BLaER1 treated with 17β-estradiol and CSF1 and Interleukin-3, amounts not matched to agents 10 nM and 100 nM (cell line): ENCODE results near the gene ENOX1.

ENCODE experiments used
- H3K27ac ChIP-seq, 11 experiments: shearing (Covaris generic); formaldehyde crosslinking; 2 replicates each; pipeline ENCODE4 v1.8.1; 2022
- H3K27me3 ChIP-seq, 11 experiments: shearing (Covaris generic); formaldehyde crosslinking; 2 replicates each; pipeline ENCODE4 v1.8.1; 2022
- H3K36me3 ChIP-seq, 11 experiments: shearing (Covaris generic); formaldehyde crosslinking; 2 replicates each; pipeline ENCODE4 v1.8.1; 2022
- H3K4me1 ChIP-seq, 10 experiments: shearing (Covaris generic); formaldehyde crosslinking; 2 replicates each; pipeline ENCODE4 v1.8.1; 2022
- H3K4me2 ChIP-seq, 11 experiments: shearing (Covaris generic); formaldehyde crosslinking; 2 replicates each; pipeline ENCODE4 v1.8.1; 2022
- H3K4me3 ChIP-seq, 10 experiments: shearing (Covaris generic); formaldehyde crosslinking; 2 replicates each; pipeline ENCODE4 v1.8.1; 2022
- H3K9ac ChIP-seq, 11 experiments: shearing (Covaris generic); formaldehyde crosslinking; 2 replicates each; pipeline ENCODE4 v1.8.1; 2022
- H3K9me3 ChIP-seq, 11 experiments: shearing (Covaris generic); formaldehyde crosslinking; replicated peaks in 1 of 11; 2 replicates each; pipeline ENCODE4 v1.8.1; 2022
- H4K20me1 ChIP-seq, 11 experiments: shearing (Covaris generic); formaldehyde crosslinking; 2 replicates each; pipeline ENCODE4 v1.8.1; 2022
- Cebpa-rat ChIP-seq, 11 experiments: shearing (Covaris generic); IDR thresholded peaks; 2 replicates each; pipeline ENCODE4 v1.8.1; 2022

Gene ENOX1

DNA sequence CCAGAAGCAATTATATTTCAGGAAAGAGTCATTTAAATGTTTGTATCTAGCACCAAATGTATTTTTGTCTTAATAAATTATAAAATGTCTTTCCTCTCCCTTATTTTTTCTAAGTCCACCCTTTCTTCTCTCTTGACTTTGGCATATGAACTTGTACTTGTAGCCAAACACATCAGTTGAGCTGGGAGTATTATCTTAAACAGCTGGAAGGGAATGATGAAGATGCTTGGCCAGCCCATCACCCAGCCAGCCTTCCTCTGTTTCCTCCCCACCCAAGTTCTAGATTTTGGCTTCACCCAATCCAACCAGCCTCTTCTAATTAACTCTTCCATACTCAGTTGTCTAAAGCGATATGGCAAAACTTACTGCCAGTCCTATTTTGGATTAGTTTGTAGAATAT lies 272.5 kb downstream of the ENOX1 start:
- H3K36me3 ChIP-seq: no peaks in the 10 kb centered on the region
- no peak overlapping the region for H3K9ac ChIP-seq
- H3K27me3 ChIP-seq: no peaks in the 10 kb centered on the region
- no peaks in the 10 kb centered on the region for H3K4me1 ChIP-seq
- no peaks in the 10 kb centered on the region for H4K20me1 ChIP-seq
- no peak overlapping the region for H3K27ac ChIP-seq
- H3K4me3 ChIP-seq: no peak overlapping the region
- no peak overlapping the region for H3K4me2 ChIP-seq
- H3K9me3 ChIP-seq: no peaks in the 10 kb centered on the region
- TF ChIP-seq Cebpa-rat (IDR thresholded peaks at IDR 0.05): no peak

DNA sequence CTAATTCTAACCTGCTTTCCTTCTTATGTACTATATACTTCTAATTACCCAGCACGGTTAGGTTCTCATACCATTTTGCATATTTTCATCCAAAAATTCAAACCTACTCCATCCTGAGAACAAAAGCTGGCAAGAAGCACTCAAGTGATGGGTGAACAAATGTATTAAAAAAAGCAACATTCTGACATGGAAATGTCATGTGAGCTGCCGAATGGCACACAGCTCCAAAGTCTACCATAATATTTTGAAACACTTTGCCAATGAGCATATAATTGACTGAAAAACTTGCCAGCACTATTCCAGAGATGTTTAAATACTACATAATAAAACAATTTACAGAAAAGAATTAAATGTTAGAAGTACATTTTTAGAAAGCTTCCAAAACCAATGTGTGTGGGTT lies 274.6 kb downstream of the ENOX1 start:
- Histone ChIP-seq H3K27me3 (no peaks in the 10 kb centered on the region), H4K20me1 (no peaks in the 10 kb centered on the region), H3K27ac (no peak overlapping the region), H3K4me1 (no peaks in the 10 kb centered on the region), H3K9ac (no peak overlapping the region), H3K4me2 (no peak overlapping the region), H3K9me3 (no peaks in the 10 kb centered on the region), H3K36me3 (no peaks in the 10 kb centered on the region), H3K4me3 (no peak overlapping the region)
- no peak for TF ChIP-seq Cebpa-rat (IDR thresholded peaks at IDR 0.05)

DNA sequence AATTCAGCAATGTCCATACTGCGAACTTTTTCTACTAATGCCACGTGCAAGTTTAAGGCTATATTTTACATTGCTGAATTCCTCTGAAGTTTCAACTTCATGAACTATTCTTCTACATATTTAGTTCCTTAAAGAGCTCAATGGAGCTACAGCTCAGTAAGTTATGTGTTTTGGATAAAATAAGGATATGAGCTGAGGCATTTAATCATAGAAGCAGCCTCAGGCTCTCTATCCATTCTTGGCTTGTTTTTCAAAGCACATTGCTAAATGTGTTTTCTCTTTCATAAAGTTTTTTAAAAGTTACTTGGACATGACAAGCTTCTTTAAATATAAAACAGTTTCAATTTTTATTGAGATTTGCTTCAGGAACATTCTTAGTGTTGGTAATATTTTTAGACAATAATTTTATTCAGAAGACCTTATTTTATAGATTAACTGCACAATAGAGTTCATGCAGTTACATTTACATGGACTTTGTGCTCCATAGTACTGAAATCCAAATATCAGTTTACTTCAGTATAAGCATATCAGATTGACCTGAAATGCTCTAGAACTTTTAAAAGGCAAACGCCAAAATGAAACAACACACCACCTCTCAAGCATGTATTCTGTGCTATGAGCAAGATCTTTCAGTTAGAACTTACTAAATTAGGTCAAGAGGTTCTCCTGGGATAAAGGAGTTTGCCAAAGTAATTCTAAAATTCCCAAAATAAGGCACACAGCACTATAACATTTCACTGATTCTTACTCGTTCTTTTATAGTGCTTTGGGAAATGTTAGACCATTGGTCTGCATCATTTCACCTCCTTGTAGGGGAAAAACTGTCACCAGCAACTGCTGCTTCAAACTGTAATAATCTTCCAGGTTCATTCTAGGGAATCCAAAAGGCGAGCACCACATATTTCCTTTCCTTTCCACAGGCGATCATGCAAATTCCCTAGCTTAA lies 275.5 kb downstream of the ENOX1 start:
- Histone ChIP-seq H3K4me1 (no peaks in the 10 kb centered on the region), H3K27me3 (no peaks in the 10 kb centered on the region), H3K9me3 (no peaks in the 10 kb centered on the region), H3K4me2 (no peak overlapping the region), H3K36me3 (no peaks in the 10 kb centered on the region), H3K9ac (no peak overlapping the region), H3K27ac (no peak overlapping the region), H3K4me3 (no peak overlapping the region), H4K20me1 (no peaks in the 10 kb centered on the region)
- no peak for TF ChIP-seq Cebpa-rat (IDR thresholded peaks at IDR 0.05)

DNA sequence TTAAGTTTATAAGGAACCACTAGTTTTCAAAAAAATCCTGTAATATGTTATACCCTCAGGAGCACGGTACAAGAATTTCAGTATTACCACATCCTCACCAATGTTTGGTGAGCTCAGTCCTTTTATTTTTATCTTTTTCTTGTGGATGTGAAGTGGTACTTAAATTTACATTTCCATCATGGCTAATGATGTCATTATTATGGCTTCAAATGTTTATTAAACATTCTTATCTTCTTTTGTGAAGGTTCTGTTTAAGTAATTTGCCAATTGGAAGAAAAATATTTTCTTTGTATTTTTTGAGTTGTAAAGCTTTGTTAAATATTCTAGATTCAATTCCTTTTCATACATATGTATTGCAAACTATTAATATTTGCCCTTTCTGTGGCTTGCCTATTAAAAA lies 291.0 kb downstream of the ENOX1 start:
- no peak overlapping the region for H3K27ac ChIP-seq
- no peaks in the 10 kb centered on the region for H4K20me1 ChIP-seq
- TF ChIP-seq Cebpa-rat (IDR thresholded peaks at IDR 0.05): no peak
- H3K9me3 ChIP-seq: peaks cover 0 to 39% (median 5%) of the 10 kb centered on the region in 11 experiments; a peak in 11 of 22 replicates
- no peaks in the 10 kb centered on the region for H3K4me1 ChIP-seq
- H3K36me3 ChIP-seq: no peaks in the 10 kb centered on the region
- H3K4me3 ChIP-seq: no peak overlapping the region
- no peak overlapping the region for H3K9ac ChIP-seq
- no peak overlapping the region for H3K4me2 ChIP-seq
- no peaks in the 10 kb centered on the region for H3K27me3 ChIP-seq

DNA sequence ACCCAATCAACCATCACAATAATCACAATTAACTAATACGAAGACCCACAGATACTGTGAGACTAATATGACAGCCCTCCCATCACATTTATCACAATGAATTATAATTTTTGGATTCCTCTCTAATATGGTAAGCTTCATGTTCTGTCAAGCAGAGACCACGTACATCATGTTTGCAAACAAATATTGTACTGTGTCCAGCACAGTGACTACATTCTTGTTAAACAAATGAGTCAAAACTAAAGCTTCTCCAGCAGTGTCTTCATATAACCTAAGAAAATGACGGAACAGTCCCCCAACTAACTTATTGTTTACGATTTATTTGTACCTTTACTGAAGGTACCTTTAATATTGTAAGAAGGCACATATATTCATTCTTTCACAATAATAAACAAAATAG lies 292.6 kb downstream of the ENOX1 start:
- TF ChIP-seq Cebpa-rat (IDR thresholded peaks at IDR 0.05): no peak
- H3K27ac ChIP-seq: no peak overlapping the region
- no peaks in the 10 kb centered on the region for H3K27me3 ChIP-seq
- H4K20me1 ChIP-seq: no peaks in the 10 kb centered on the region
- H3K4me3 ChIP-seq: no peak overlapping the region
- no peaks in the 10 kb centered on the region for H3K4me1 ChIP-seq
- no peaks in the 10 kb centered on the region for H3K36me3 ChIP-seq
- no peak overlapping the region for H3K4me2 ChIP-seq
- peaks cover 0 to 37% (median under 1%) of the 10 kb centered on the region in 11 experiments; a peak in 9 of 22 replicates for H3K9me3 ChIP-seq
- no peak overlapping the region for H3K9ac ChIP-seq

DNA sequence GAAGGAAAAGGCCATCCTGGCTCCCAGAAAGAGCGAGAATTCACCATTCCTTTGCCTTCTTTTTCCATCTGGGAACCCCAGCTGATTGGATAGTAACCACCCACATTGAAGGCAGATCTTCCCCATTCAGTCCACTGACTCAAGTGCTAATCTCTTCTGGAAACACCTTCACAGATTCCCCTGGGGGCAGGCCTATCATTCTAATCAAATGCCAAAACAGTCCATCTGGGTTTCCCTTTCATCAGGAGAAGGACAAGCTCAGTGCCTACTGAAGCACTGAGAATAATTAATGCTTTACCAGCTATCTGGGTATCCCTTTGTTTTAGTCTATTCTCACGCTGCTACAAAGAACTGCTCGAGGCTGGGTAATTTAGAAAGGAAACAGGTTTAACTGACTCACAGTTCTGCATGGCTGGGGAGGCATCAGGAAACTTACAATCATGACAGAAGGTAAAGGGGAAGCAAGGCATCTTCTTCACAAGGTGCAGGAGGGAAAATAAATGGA lies 293.2 kb downstream of the ENOX1 start:
- no peak for TF ChIP-seq Cebpa-rat (IDR thresholded peaks at IDR 0.05)

DNA sequence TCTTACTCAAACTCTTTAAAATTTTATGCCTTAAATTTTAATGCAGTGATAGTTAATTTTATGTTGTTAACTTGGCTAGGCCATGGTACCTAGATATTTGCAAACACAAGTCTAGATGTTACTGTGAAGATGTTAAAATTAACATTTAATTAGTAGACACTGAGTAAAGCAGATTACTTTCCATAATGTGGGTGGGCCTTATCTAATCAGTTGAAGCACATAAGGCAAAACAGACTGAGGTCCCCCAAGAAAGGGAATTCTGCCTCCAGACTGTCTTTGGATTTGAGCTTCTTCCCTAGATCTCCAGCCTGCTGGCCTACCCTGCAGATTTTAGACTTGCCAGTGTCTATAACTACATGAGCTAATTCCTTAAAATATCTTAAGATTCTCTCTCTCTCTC lies 294.0 kb downstream of the ENOX1 start:
- Histone ChIP-seq H3K9me3 (peaks cover 0 to 36% (median 0%) of the 10 kb centered on the region in 11 experiments; a peak in 8 of 22 replicates), H3K27me3 (no peaks in the 10 kb centered on the region), H3K4me3 (no peak overlapping the region), H3K4me2 (no peak overlapping the region), H4K20me1 (no peaks in the 10 kb centered on the region), H3K9ac (no peak overlapping the region), H3K4me1 (no peaks in the 10 kb centered on the region), H3K36me3 (no peaks in the 10 kb centered on the region), H3K27ac (no peak overlapping the region)
- no peak for TF ChIP-seq Cebpa-rat (IDR thresholded peaks at IDR 0.05)

More for the DNA sequence above, 293.2 kb downstream of the ENOX1 start:
- Histone ChIP-seq H3K4me2 (no peak overlapping the region), H3K9ac (no peak overlapping the region), H3K4me3 (no peak overlapping the region), H4K20me1 (no peaks in the 10 kb centered on the region), H3K9me3 (peaks cover 0 to 36% (median 0%) of the 10 kb centered on the region in 11 experiments; a peak in 8 of 22 replicates), H3K36me3 (no peaks in the 10 kb centered on the region), H3K27me3 (no peaks in the 10 kb centered on the region), H3K4me1 (no peaks in the 10 kb centered on the region), H3K27ac (no peak overlapping the region)

DNA sequence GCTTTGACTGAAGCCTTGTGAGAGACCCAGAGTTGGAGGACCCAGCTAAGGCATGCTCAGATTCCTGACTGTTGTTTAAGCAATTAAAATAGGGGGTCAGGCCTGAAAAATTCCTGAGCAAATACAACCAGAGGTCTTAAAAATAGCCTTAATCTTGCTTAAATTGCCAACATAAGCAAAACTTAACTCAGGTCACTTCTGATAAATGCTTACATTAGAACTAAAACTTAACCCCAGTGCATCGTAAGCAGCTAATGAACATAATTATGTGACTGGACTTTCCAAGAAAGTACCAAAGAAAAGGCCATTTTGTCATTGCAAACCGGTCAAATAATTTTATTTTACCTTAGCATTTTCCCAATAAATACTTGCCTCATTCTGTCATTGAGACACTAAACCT lies 294.5 kb downstream of the ENOX1 start:
- Histone ChIP-seq H3K4me3 (no peak overlapping the region), H4K20me1 (no peaks in the 10 kb centered on the region), H3K9me3 (peaks cover 0 to 36% (median 0%) of the 10 kb centered on the region in 11 experiments; a peak in 8 of 22 replicates), H3K9ac (no peak overlapping the region), H3K27ac (no peak overlapping the region), H3K4me1 (no peaks in the 10 kb centered on the region), H3K27me3 (no peaks in the 10 kb centered on the region), H3K36me3 (no peaks in the 10 kb centered on the region), H3K4me2 (no peak overlapping the region)
- TF ChIP-seq Cebpa-rat (IDR thresholded peaks at IDR 0.05): no peak

DNA sequence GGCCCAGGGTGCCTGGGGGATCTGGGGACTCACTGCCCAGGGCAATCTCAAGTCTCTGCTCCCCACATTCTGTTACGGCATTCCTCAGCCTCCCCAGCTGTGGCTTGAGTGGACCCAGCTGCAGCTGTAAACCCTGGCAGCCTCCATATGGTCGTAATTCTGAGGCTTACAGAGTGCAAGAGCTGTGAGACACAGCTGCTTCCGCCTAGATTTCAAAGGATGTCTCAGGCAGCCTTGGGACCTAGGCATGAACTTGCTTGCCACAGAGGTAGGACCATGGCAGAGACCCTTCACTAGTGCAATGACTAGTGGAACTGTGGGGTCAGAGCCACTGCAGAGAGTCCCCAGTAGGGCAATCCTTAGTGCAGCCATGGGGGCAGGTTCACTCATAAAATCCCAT lies 297.5 kb downstream of the ENOX1 start:
- Histone ChIP-seq H3K4me1 (peaks cover 0 to 15% (median 12%) of the 10 kb centered on the region in 10 experiments; a peak in 14 of 20 replicates), H3K36me3 (no peaks in the 10 kb centered on the region), H3K27ac (no peak overlapping the region), H3K9me3 (peaks cover 0 to 36% (median 0%) of the 10 kb centered on the region in 11 experiments; a peak in 8 of 22 replicates), H3K9ac (no peak overlapping the region), H3K27me3 (no peaks in the 10 kb centered on the region), H3K4me3 (no peak overlapping the region), H4K20me1 (no peaks in the 10 kb centered on the region), H3K4me2 (no peak overlapping the region)
- TF ChIP-seq Cebpa-rat (IDR thresholded peaks at IDR 0.05): no peak
